Measurements from ENCODE around the gene PIN1.
"Not testable (repeated sequence)": the region's sequence is repeated elsewhere in the genome, so short reads cannot be mapped to it uniquely, and the experiment has no call there.

Gene PIN1

GRCh38 chr19:9834726-9835506 lies at the start of gene PIN1:
Gene PIN1, plus strand, starts transcription at chr19:9835318. Its CDS starts 27 bp downstream, at chr19:9835345.
- Histone ChIP-seq H3K4me1 (ENCODE audit: control insufficient read depth in 2 of 2, insufficient read depth in 2 of 2, low read length in 2 of 2) (peaks cover 10 to 12% of the 10 kb centered on the region in 2 donors), H3K27me3 (ENCODE audit: control insufficient read depth in 2 of 2, insufficient read depth in 2 of 2, low read length in 2 of 2) (no peaks in the 10 kb centered on the region), H3K9ac (ENCODE audit: low read depth in 1 of 2, low read length in 2 of 2) (peak within 1 kb of the TSS; percentile 65 to 72), H3K36me3 (ENCODE audit: control insufficient read depth in 2 of 2, insufficient read depth in 2 of 2, low read length in 2 of 2) (peaks cover 4 to 19% of the 10 kb centered on the region in 2 donors), H3K4me3 (ENCODE audit: low read length in 2 of 2) (peak within 1 kb of the TSS; percentile 86 to 90), H3K9me3 (ENCODE audit: control insufficient read depth in 2 of 2, low read length in 2 of 2) (no peaks in the 10 kb centered on the region), H3K27ac (ENCODE audit: low read depth in 2 of 2, low read length in 2 of 2) (peak within 1 kb of the TSS; percentile 52 to 77)

- Histone ChIP-seq H3K27ac (ENCODE audit: low read depth in 2 of 2, low read length in 2 of 2) (peak overlapping the region; percentile 99), H3K4me1 (ENCODE audit: control insufficient read depth in 2 of 2, insufficient read depth in 2 of 2, low read length in 2 of 2) (peaks cover 6 to 15% of the 10 kb centered on the region in 2 donors), H3K9me3 (ENCODE audit: control insufficient read depth in 2 of 2, low read length in 2 of 2) (no peaks in the 10 kb centered on the region), H3K36me3 (ENCODE audit: control insufficient read depth in 2 of 2, insufficient read depth in 2 of 2, low read length in 2 of 2) (no peaks in the 10 kb centered on the region), H3K9ac (ENCODE audit: low read depth in 1 of 2, low read length in 2 of 2) (peak overlapping the region; percentile 72 to 90), H3K27me3 (ENCODE audit: control insufficient read depth in 2 of 2, insufficient read depth in 2 of 2, low read length in 2 of 2) (no peaks in the 10 kb centered on the region), H3K4me3 (ENCODE audit: low read length in 2 of 2) (peak overlapping the region; percentile 73 to 77)
These were observed 49.5 kb upstream of the PIN1 start for GRCh38 chr19:9785367-9786331.

GRCh38 chr19:9786342-9786741 lies 48.8 kb upstream of the PIN1 start:
- Histone ChIP-seq H3K27ac (ENCODE audit: low read depth in 2 of 2, low read length in 2 of 2) (peak overlapping the region; percentile 99), H3K9ac (ENCODE audit: low read depth in 1 of 2, low read length in 2 of 2) (peak overlapping the region; percentile 65 to 90), H3K27me3 (ENCODE audit: control insufficient read depth in 2 of 2, insufficient read depth in 2 of 2, low read length in 2 of 2) (no peaks in the 10 kb centered on the region), H3K4me3 (ENCODE audit: low read length in 2 of 2) (peak overlapping the region; percentile 73 to 76), H3K4me1 (ENCODE audit: control insufficient read depth in 2 of 2, insufficient read depth in 2 of 2, low read length in 2 of 2) (peaks cover 6 to 15% of the 10 kb centered on the region in 2 donors), H3K9me3 (ENCODE audit: control insufficient read depth in 2 of 2, low read length in 2 of 2) (no peaks in the 10 kb centered on the region), H3K36me3 (ENCODE audit: control insufficient read depth in 2 of 2, insufficient read depth in 2 of 2, low read length in 2 of 2) (no peaks in the 10 kb centered on the region)

- peak overlapping the region; percentile 99 for H3K27ac ChIP-seq (ENCODE audit: low read depth in 2 of 2, low read length in 2 of 2)
- H3K4me3 ChIP-seq (ENCODE audit: low read length in 2 of 2), result no peak overlapping the region
- no peaks in the 10 kb centered on the region for H3K9me3 ChIP-seq (ENCODE audit: control insufficient read depth in 2 of 2, low read length in 2 of 2)
- H3K36me3 ChIP-seq (ENCODE audit: control insufficient read depth in 2 of 2, insufficient read depth in 2 of 2, low read length in 2 of 2), result no peaks in the 10 kb centered on the region
- no peak overlapping the region for H3K9ac ChIP-seq (ENCODE audit: low read depth in 1 of 2, low read length in 2 of 2)
- H3K4me1 ChIP-seq (ENCODE audit: control insufficient read depth in 2 of 2, insufficient read depth in 2 of 2, low read length in 2 of 2), result peaks cover 6 to 15% of the 10 kb centered on the region in 2 donors
- no peaks in the 10 kb centered on the region for H3K27me3 ChIP-seq (ENCODE audit: control insufficient read depth in 2 of 2, insufficient read depth in 2 of 2, low read length in 2 of 2)
These were observed 48.3 kb upstream of the PIN1 start for GRCh38 chr19:9786819-9787218.

GRCh38 chr19:9788604-9789003 lies 46.5 kb upstream of the PIN1 start:
- not testable (repeated sequence) for H3K36me3 ChIP-seq (ENCODE audit: control insufficient read depth in 2 of 2, insufficient read depth in 2 of 2, low read length in 2 of 2); H3K4me3 ChIP-seq (ENCODE audit: low read length in 2 of 2); H3K27me3 ChIP-seq (ENCODE audit: control insufficient read depth in 2 of 2, insufficient read depth in 2 of 2, low read length in 2 of 2); H3K9ac ChIP-seq (ENCODE audit: low read depth in 1 of 2, low read length in 2 of 2); H3K27ac ChIP-seq (ENCODE audit: low read depth in 2 of 2, low read length in 2 of 2); H3K9me3 ChIP-seq (ENCODE audit: control insufficient read depth in 2 of 2, low read length in 2 of 2)
- peaks cover 7 to 14% of the 10 kb centered on the region in 2 donors for H3K4me1 ChIP-seq (ENCODE audit: control insufficient read depth in 2 of 2, insufficient read depth in 2 of 2, low read length in 2 of 2)

GRCh38 chr19:9789066-9789465 lies 46.1 kb upstream of the PIN1 start:
- Histone ChIP-seq H3K27me3 (ENCODE audit: control insufficient read depth in 2 of 2, insufficient read depth in 2 of 2, low read length in 2 of 2) (no peaks in the 10 kb centered on the region), H3K9ac (ENCODE audit: low read depth in 1 of 2, low read length in 2 of 2) (no peak overlapping the region), H3K27ac (ENCODE audit: low read depth in 2 of 2, low read length in 2 of 2) (no peak overlapping the region), H3K9me3 (ENCODE audit: control insufficient read depth in 2 of 2, low read length in 2 of 2) (no peaks in the 10 kb centered on the region), H3K36me3 (ENCODE audit: control insufficient read depth in 2 of 2, insufficient read depth in 2 of 2, low read length in 2 of 2) (no peaks in the 10 kb centered on the region), H3K4me1 (ENCODE audit: control insufficient read depth in 2 of 2, insufficient read depth in 2 of 2, low read length in 2 of 2) (peaks cover 6 to 9% of the 10 kb centered on the region in 2 donors), H3K4me3 (ENCODE audit: low read length in 2 of 2) (no peak overlapping the region)

- not testable (repeated sequence) for H3K9me3 ChIP-seq (ENCODE audit: control insufficient read depth in 2 of 2, low read length in 2 of 2); H3K27me3 ChIP-seq (ENCODE audit: control insufficient read depth in 2 of 2, insufficient read depth in 2 of 2, low read length in 2 of 2); H3K4me1 ChIP-seq (ENCODE audit: control insufficient read depth in 2 of 2, insufficient read depth in 2 of 2, low read length in 2 of 2); H3K27ac ChIP-seq (ENCODE audit: low read depth in 2 of 2, low read length in 2 of 2); H3K36me3 ChIP-seq (ENCODE audit: control insufficient read depth in 2 of 2, insufficient read depth in 2 of 2, low read length in 2 of 2); H3K4me3 ChIP-seq (ENCODE audit: low read length in 2 of 2); H3K9ac ChIP-seq (ENCODE audit: low read depth in 1 of 2, low read length in 2 of 2)
These were observed 45.5 kb upstream of the PIN1 start for GRCh38 chr19:9789579-9789978.

DNA sequence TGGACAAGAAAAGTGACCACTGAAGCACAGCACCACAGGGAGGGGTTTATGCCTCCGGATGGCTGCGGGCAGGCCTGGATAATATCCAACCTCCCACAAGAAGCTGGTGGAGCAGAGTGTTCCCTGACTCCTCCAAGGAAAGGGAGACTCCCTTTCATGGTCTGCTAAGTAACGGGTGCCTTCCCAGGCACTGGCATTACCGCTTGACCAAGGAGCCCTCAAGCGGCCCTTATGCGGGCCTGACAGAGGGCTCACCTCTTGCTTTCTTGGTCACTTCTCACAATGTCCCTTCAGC lies 44.1 kb upstream of the PIN1 start:
- H3K4me1 ChIP-seq (ENCODE audit: control insufficient read depth in 2 of 2, insufficient read depth in 2 of 2, low read length in 2 of 2); H3K36me3 ChIP-seq (ENCODE audit: control insufficient read depth in 2 of 2, insufficient read depth in 2 of 2, low read length in 2 of 2); H3K9me3 ChIP-seq (ENCODE audit: control insufficient read depth in 2 of 2, low read length in 2 of 2); H3K27me3 ChIP-seq (ENCODE audit: control insufficient read depth in 2 of 2, insufficient read depth in 2 of 2, low read length in 2 of 2): not testable (repeated sequence)
- Histone ChIP-seq H3K4me3 (ENCODE audit: low read length in 2 of 2) (peak overlapping the region in 1 of 2 donors; percentile 75), H3K9ac (ENCODE audit: low read depth in 1 of 2, low read length in 2 of 2) (peak overlapping the region in 1 of 2 donors; percentile 33), H3K27ac (ENCODE audit: low read depth in 2 of 2, low read length in 2 of 2) (peak overlapping the region in 1 of 2 donors; percentile 86)

DNA sequence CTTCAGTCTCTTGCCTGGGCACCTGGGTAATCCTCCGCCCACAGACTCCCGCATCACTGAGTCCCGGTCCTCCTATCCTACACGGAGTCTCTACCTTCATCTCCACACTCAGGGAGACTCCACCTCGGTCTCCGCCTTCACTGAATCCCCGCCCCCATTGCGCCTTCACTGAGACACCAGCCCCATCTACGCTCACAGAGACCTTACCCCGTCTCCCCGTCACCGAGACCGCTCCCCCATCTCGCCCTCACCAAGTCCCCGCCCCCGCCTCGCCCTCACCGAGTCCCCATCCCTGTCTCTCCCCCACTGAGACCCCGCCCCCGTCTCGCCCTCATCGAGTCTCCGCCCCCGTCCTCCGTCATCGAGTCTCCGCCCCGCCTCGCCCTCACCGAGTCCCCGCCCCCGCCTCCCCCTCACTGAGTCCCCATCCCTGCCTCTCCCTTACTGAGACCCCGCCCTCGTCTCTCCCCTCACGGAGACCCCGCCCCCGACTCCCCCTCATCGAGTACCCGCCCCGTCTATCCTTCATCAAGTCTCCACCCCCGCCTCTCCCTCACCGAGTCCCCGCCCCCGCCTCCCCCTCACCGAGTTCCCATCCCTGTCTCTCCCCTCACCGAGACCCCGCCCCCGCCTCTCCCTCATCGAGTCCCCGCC lies 43.4 kb upstream of the PIN1 start:
- Histone ChIP-seq H3K9ac (ENCODE audit: low read depth in 1 of 2, low read length in 2 of 2) (peak overlapping the region; percentile 24 to 65), H3K4me3 (ENCODE audit: low read length in 2 of 2) (peak overlapping the region; percentile 71 to 75), H3K36me3 (ENCODE audit: control insufficient read depth in 2 of 2, insufficient read depth in 2 of 2, low read length in 2 of 2) (no peaks in the 10 kb centered on the region), H3K9me3 (ENCODE audit: control insufficient read depth in 2 of 2, low read length in 2 of 2) (peaks cover 0 to 1% of the 10 kb centered on the region in 2 donors), H3K4me1 (ENCODE audit: control insufficient read depth in 2 of 2, insufficient read depth in 2 of 2, low read length in 2 of 2) (peaks cover 4% of the 10 kb centered on the region in 2 donors), H3K27ac (ENCODE audit: low read depth in 2 of 2, low read length in 2 of 2) (peak overlapping the region; percentile 94 to 95), H3K27me3 (ENCODE audit: control insufficient read depth in 2 of 2, insufficient read depth in 2 of 2, low read length in 2 of 2) (no peaks in the 10 kb centered on the region)
